GM19328 (cell line): ENCODE measurements around the gene TEX50.
"Not testable (repeated sequence)": the region's sequence is repeated elsewhere in the genome, so short reads cannot be mapped to it uniquely, and the experiment has no call there.

Experiments
- ATAC-seq: cut with Tn5 transposase; IDR thresholded peaks from one replicate; pipeline ENCODE4 v1.9.1; 2021; ENCODE audit warnings: mild to moderate bottlenecking, moderate library complexity; ENCODE audit not compliant: unreplicated experiment

Gene TEX50

DNA sequence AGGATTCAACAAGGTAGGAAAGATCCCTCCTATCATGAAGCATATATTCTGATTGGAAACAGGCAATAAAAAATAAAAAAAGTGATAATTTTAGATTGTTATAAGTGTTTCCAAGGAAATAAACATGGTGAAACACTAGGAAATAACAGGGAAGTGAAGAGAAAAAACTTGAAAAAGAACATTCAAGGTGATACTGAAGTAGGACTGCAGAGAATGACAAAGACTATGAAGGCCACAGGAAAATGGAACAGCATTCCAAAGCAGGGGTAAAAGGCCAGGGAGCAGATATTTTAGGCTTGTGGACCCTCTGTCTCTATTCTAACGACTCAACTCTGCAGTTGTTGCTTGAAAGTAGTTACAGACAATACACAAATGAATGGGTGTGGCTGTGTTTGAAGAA lies 26.6 kb downstream of the TEX50 start:
- ATAC-seq = no peak

DNA sequence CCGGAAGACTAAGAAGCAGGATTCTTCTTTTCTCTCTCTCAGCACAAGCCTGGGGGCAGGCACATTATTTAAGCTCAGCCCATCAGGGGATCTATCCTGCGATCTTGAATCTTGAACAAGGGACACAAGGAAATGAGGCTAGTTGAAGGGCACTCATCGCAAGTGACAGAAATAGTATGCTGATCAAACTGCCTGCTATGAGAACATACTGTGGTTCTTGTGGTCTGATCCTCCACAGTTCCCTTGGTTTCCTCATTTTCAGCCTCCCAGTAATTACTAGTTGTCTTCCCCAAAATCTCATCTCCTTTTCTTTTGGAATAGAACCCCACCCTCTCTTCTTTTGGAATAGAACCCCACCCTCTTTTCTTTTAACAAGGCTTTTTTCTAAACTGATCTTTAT lies 28.0 kb downstream of the TEX50 start:
- ATAC-seq = no peak

DNA sequence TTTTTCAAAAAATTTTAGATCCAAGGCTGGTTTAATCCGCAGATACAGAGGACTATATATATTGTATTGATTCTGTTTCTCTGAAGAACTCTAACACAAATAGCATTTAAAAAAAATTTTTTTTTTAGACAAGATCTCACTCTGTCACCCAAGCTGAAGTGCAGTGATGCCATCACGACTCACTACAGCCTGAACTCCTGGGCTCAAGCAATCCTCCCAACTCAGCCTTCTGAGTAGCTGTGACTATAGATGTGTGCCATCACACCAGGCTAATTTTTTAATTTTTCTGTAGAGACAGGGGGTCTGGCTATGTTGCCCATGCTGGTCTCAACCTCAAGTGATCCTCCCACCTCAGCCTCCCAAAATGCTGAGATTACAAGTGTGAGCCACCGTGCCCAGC lies 31.5 kb downstream of the TEX50 start:
- no peak for ATAC-seq

DNA sequence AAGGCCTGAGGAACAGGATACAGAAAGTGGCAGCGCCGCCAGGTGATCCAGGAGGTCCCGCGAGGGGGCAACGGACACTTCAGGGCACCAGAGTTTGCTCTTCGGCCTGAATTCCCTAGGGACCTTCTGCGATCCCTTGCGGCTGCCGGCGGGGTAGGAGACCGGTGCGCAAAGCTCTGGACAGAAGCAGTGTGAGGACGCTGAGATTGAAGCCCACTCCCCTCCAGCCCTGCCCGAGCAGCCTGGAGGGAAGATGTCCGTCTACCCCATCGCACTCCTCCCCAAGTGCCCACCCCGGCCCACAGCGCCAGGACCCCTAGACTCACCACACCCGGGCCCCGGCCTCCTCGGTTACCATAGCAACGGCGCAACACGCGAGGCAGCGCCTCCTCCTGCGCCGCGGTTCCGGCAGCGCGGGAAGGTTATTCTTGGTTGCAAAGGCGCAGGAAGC lies 34.4 kb downstream of the TEX50 start, which contains the start of gene ANKRD45:
Gene ANKRD45, minus strand, starts transcription at position 361 of the 451 bp plus-strand sequence. CDS start 10,433 bp downstream, outside the sequence.
- no peak for ATAC-seq

DNA sequence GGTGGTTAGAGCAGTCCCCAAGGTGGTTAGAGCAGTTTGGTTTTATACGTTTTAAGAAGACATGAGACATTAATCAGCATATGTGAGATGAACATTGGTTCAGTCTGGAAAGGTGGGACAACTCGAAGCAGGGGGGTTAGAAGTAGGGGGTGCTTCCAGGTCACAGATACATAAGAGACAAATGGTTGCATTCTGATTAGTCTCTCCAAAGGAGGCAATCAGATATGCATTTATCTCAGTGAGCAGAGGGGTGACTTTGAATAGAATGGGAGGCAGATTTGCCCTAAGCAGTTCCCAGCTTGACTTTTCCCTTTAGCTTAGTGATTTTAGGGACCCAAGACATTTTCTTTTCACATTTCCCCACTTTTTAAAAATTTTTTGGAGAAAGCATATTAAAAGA lies 39.4 kb downstream of the TEX50 start:
- not testable (repeated sequence) for ATAC-seq

DNA sequence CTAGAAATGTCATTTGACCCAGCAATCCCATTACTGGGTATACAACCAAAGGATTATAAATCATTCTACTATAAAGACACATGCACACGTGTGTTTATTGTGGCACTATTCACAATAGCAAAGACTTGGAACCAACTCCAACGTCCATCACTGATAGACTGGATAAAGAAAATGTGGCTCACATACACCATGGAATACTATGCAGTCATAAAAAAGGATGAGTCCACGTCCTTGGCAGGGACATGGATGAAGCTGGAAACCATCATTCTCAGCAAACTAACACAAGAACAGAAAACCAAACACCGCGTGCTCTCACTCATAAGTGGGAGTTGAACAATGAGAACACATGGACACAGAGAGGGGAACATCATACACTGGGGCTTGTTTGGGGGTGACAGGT lies 45.0 kb downstream of the TEX50 start:
- ATAC-seq = not testable (repeated sequence)

DNA sequence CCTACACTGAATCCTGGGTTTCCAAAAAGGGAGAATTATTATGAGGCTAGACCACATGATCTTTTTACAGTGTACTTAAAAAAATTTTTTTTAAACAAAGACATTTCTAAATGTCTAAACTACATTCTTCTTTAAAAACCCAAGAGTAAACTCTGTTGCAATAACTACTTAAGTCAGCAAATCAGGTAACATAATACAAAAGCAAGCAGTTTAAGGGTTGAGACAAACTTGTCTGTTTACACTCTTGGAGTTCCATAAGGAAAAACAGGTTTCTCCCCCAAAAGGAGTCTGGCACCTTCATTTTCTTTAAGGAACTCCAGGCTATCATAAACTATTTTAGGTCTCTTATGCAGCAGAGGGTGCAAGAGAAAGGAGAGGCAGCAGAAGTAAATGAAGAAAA lies 47.0 kb downstream of the TEX50 start:
- no peak for ATAC-seq

DNA sequence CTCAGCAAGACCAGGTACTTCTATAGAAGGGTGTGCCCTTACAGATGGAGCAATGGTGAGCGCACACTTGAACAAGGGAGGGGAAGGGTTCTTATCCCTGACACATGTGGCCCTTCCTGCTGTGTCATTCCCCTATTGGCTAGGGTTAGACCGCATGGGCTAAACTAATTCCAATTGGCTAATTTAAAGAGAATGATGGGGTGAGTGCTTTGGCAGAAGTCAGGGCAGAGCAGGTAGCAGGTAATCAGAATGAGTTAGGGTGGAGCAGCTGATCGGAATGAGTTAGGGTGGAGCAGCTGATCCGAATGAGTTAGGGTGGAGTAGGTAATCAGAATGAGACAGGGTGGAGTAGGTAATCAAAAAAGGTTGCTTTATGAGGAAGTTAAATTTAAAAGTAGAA lies 48.7 kb downstream of the TEX50 start:
- not testable (repeated sequence) for ATAC-seq

DNA sequence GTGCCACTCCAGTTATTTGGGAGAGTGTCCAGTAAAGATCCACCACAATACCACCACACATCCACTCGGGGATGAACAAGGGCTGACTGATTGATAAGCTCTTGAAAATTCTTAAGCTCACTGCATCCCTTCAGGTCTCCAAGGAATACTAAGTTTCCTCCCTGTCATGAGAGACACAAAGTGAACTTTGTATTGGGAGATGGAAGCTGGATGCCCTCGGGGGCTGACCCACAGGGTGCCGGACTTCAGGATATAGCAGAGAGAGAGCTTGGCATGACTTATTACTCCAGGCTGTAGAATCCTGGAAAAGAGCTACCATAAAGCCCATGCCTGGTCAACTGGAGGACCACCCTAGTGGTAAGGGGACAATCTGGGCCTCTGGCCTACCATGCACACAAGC lies 50.0 kb downstream of the TEX50 start:
- not testable (repeated sequence) for ATAC-seq
